Measurements from ENCODE around the gene CHRNA4. TPM values are rescaled to one million over a fixed set of nuclear protein-coding genes. Genes with fewer than 3 reads are reported as not detected.

CHRNA4 gene
- total RNA-seq, 3 donors from 2014 or later (not counting 1 experiment from before 2014, with no cell fraction given) = not detected

DNA sequence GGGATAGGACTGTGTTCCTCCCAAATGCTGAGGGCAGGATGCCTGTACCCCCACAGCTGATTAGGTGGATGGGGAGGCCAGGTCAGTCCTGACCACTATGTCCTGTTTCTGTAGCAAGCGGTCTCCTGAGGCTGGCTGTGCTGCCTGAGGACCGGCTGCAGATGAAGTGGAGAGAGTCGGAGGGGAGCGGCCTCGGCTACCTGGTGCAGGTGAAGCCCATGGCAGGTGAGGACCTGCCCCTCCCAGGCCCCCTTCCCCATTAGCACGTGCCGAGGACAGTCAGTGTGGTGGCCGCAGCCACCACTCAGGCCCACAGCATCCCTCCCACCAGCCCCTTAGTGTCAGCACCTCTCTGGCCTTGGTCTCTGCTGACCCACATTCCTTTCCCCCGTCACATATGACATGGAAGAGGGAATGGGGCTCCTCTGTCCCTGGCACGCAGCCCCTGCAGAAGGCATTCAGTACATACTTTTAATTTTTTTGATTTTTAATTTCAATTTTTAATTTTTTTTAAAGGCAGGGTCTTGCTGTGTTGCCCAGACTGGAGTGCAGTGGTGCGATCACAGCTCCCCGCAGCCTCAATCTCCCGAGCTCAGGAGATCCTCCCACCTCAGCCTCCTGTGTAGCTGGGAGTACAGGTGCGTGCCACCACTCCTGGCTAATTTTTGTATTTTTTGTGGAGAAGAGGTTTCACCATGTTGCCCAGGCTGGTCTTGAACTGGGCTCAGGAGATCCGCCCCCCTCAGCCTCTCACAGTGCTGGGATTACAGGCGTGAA is 63.2 kb downstream of the CHRNA4 start:
- Mint-ChIP-seq H3K4me1 (no peaks in the 10 kb centered on the region), H3K4me3 (no peak overlapping the region), H3K27me3 (ENCODE audit: low read depth in 2 of 2) (peaks cover 8 to 9% of the 10 kb centered on the region in 2 donors), H3K36me3 (no peaks in the 10 kb centered on the region), H3K9me3 (peaks cover 4 to 6% of the 10 kb centered on the region in 2 donors), H3K27ac (no peak overlapping the region)
- H3K4me1 ChIP-seq (ENCODE audit: control insufficient read depth, insufficient read depth, low read length) = peaks cover 5% of the 10 kb centered on the region
- ATAC-seq (no peak), DNase-seq (no peak)
- intact Hi-C loops (cut with micrococcal nuclease) = no loop called here
- H3K36me3 ChIP-seq (ENCODE audit: control insufficient read depth, insufficient read depth, low read length) = no peaks in the 10 kb centered on the region
- TF ChIP-seq, protein P1, sequence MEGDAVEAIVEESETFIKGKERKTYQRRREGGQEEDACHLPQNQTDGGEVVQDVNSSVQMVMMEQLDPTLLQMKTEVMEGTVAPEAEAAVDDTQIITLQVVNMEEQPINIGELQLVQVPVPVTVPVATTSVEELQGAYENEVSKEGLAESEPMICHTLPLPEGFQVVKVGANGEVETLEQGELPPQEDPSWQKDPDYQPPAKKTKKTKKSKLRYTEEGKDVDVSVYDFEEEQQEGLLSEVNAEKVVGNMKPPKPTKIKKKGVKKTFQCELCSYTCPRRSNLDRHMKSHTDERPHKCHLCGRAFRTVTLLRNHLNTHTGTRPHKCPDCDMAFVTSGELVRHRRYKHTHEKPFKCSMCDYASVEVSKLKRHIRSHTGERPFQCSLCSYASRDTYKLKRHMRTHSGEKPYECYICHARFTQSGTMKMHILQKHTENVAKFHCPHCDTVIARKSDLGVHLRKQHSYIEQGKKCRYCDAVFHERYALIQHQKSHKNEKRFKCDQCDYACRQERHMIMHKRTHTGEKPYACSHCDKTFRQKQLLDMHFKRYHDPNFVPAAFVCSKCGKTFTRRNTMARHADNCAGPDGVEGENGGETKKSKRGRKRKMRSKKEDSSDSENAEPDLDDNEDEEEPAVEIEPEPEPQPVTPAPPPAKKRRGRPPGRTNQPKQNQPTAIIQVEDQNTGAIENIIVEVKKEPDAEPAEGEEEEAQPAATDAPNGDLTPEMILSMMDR (IDR thresholded peaks at IDR 0.05) = no peak
- no peaks in the 10 kb centered on the region for H3K9me3 ChIP-seq (ENCODE audit: control insufficient read depth, insufficient read depth, low read length)
- H3K4me3 ChIP-seq (ENCODE audit: low read length) = no peak overlapping the region
- WGBS (ENCODE audit: insufficient coverage) = 86% methylated on average over 13 of the region's 16 CpGs
- no peak overlapping the region for H3K27ac ChIP-seq (ENCODE audit: low read length)
- H3K27me3 ChIP-seq (ENCODE audit: control insufficient read depth, insufficient read depth, low read length) = no peaks in the 10 kb centered on the region

DNA sequence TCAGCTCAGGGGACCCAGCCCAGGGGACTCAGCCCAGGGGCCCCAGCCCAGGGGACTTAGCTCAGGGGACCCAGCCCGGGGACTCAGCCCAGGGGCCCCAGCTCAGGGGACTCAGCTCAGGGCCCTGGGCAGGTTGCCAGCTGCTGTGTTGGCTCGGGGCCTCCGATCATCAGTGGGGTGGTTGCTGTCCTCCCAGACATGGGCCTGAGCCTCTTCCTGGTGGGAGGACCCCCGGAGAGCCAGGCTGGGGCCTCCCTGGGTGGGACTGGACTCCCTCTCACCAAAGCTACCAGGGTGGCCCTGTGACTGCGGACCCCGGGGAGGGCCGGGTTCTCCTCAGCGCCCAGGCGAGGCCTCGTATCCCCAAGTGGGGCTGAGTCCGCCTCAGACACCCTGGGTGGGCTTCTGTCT is 63.8 kb downstream of the CHRNA4 start:
- Histone ChIP-seq H3K4me1 (ENCODE audit: control insufficient read depth, insufficient read depth, low read length) (peaks cover 5% of the 10 kb centered on the region), H3K27me3 (ENCODE audit: control insufficient read depth, insufficient read depth, low read length) (no peaks in the 10 kb centered on the region), H3K36me3 (ENCODE audit: control insufficient read depth, insufficient read depth, low read length) (no peaks in the 10 kb centered on the region), H3K4me3 (ENCODE audit: low read length) (no peak overlapping the region), H3K9me3 (ENCODE audit: control insufficient read depth, insufficient read depth, low read length) (no peaks in the 10 kb centered on the region), H3K27ac (ENCODE audit: low read length) (no peak overlapping the region)
- Mint-ChIP-seq H3K27ac (no peak overlapping the region), H3K4me1 (no peaks in the 10 kb centered on the region), H3K9me3 (peaks cover 4 to 6% of the 10 kb centered on the region in 2 donors), H3K27me3 (ENCODE audit: low read depth in 2 of 2) (peaks cover 8 to 9% of the 10 kb centered on the region in 2 donors), H3K36me3 (no peaks in the 10 kb centered on the region), H3K4me3 (no peak overlapping the region)
- intact Hi-C loops (cut with micrococcal nuclease) = no loop called here
- 79% methylated on average over 11 of the region's 11 CpGs for WGBS (ENCODE audit: insufficient coverage)
- DNase-seq (no peak), ATAC-seq (no peak)
- TF ChIP-seq, protein P1 (IDR thresholded peaks at IDR 0.05) = no peak

DNA sequence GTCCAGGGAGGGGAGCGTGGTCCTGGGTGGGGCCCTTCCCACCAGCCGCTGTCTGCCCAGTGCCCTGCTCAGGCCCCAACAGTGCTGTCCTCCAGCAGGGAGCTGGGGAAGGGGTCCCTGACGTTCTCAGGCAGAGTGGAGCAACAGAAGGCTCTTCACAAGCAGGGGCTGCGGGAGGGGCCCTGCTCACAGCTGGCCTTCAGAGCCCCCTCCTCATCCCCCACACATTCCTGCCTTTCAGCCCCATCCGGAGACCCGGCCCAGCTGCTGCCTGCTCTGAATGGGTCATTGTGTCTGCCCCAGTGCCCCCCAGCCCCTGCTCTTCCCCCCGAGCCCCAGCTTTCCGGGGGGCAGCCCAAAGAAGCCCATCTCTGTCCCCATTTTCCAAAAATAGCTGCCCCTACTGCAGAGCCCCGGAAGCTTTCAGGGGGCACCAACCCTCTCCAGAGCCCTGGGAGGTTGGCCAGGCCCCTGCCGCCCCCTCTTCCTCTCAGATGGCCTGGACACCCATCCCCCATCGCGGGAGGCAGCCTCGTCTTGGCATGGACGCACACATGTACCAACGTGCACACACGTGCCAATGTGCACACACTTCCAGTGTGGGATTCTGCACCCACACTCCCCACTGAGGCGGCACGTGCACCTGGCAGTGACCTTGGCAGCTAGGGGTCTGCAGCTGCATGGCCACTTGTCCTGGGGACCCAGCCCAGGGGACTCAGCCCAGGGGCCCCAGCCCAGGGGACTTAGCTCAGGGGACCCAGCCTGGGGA is 64.4 kb downstream of the CHRNA4 start:
- no peaks in the 10 kb centered on the region for H3K36me3 Mint-ChIP-seq
- DNase-seq = no peak
- H3K27me3 ChIP-seq (ENCODE audit: control insufficient read depth, insufficient read depth, low read length) = no peaks in the 10 kb centered on the region

More for the DNA sequence above, 64.4 kb downstream of the CHRNA4 start:
- no peaks in the 10 kb centered on the region for H3K36me3 ChIP-seq (ENCODE audit: control insufficient read depth, insufficient read depth, low read length)
- H3K4me1 Mint-ChIP-seq = no peaks in the 10 kb centered on the region
- H3K27ac ChIP-seq (ENCODE audit: low read length) = no peak overlapping the region
- TF ChIP-seq, protein P1 (IDR thresholded peaks at IDR 0.05) = no peak
- no peak for ATAC-seq
- no peaks in the 10 kb centered on the region for H3K9me3 ChIP-seq (ENCODE audit: control insufficient read depth, insufficient read depth, low read length)
- no peak overlapping the region for H3K27ac Mint-ChIP-seq
- H3K27me3 Mint-ChIP-seq (ENCODE audit: low read depth in 2 of 2) = peaks cover 8 to 9% of the 10 kb centered on the region in 2 donors
- no peak overlapping the region for H3K4me3 ChIP-seq (ENCODE audit: low read length)
- peaks cover 4% of the 10 kb centered on the region in 2 donors for H3K9me3 Mint-ChIP-seq
- H3K4me3 Mint-ChIP-seq = no peak overlapping the region
- peaks cover 5% of the 10 kb centered on the region for H3K4me1 ChIP-seq (ENCODE audit: control insufficient read depth, insufficient read depth, low read length)
- 57% methylated on average over 18 of the region's 18 CpGs for WGBS (ENCODE audit: insufficient coverage)
- intact Hi-C loops (cut with micrococcal nuclease) = no loop called here

All from natural killer cell (primary cell).